ENCODE data around the gene CREB3L2. TPM values are rescaled to one million over a fixed set of nuclear protein-coding genes. Genes with fewer than 3 reads are reported as not detected.

The CREB3L2 gene
- total RNA-seq, 1 experiment from 2014 or later: 18.1 TPM

DNA sequence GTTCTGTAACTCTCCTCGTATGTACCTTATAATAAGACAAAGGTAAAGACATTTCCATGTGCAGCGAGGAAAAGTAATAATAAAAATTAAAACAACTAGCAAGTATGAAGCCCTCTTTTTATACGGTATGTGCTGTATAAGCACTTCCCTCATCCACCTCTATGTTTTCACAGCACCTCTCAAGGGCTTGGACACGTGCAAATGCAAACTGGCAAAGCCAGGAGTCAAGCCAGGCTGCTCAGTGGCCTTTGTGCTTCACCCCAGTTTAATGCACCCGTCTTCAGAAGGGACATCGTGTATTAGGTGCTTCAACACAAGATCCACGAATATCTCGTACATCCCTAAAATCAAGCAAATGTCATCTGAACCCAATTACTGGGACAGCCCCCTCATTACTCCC is 153.8 kb downstream of the CREB3L2 start:
- H3K36me3 ChIP-seq (ENCODE audit: low read depth, low read length): no peaks in the 10 kb centered on the region
- no peak overlapping the region for H3K4me2 ChIP-seq (ENCODE audit: low read length)
- H3K4me1 ChIP-seq (ENCODE audit: insufficient read depth, low read length): no peaks in the 10 kb centered on the region
- H3K9me3 ChIP-seq (ENCODE audit: low read length): no peaks in the 10 kb centered on the region
- no peak overlapping the region for H2AFZ ChIP-seq (ENCODE audit: low read length)
- BruUV-seq (replicated peaks): no TSS peak
- no peak overlapping the region for H3K4me3 ChIP-seq (ENCODE audit: low read length)
- DNase-seq (no peak), ATAC-seq (no peak)
- no peak overlapping the region for H3K27ac ChIP-seq (ENCODE audit: low read length)
- POLR2A ChIA-PET (ENCODE audit: unreplicated experiment): no interaction called here
- CTCF ChIA-PET: no interaction called here
- H3K9me2 ChIP-seq (replicated peaks; ENCODE audit: low read length): no peaks in the 10 kb centered on the region
- TF ChIP-seq, protein P1, sequence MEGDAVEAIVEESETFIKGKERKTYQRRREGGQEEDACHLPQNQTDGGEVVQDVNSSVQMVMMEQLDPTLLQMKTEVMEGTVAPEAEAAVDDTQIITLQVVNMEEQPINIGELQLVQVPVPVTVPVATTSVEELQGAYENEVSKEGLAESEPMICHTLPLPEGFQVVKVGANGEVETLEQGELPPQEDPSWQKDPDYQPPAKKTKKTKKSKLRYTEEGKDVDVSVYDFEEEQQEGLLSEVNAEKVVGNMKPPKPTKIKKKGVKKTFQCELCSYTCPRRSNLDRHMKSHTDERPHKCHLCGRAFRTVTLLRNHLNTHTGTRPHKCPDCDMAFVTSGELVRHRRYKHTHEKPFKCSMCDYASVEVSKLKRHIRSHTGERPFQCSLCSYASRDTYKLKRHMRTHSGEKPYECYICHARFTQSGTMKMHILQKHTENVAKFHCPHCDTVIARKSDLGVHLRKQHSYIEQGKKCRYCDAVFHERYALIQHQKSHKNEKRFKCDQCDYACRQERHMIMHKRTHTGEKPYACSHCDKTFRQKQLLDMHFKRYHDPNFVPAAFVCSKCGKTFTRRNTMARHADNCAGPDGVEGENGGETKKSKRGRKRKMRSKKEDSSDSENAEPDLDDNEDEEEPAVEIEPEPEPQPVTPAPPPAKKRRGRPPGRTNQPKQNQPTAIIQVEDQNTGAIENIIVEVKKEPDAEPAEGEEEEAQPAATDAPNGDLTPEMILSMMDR (conservative IDR thresholded peaks at IDR 0.05; ENCODE audit: low read depth, low read length): no peak
- TF ChIP-seq EZH2 (IDR thresholded peaks at IDR 0.05; ENCODE audit: low read length, unreplicated experiment): no peak
- TF ChIP-seq EZH2phosphoT487 (IDR thresholded peaks at IDR 0.05; ENCODE audit: borderline replicate concordance, low read length): no peak
- H4K20me1 ChIP-seq (ENCODE audit: low read length): no peaks in the 10 kb centered on the region
- H3K9ac ChIP-seq (ENCODE audit: low read length): no peak overlapping the region
- no peaks in the 10 kb centered on the region for H3F3A ChIP-seq (ENCODE audit: low read length, unreplicated experiment)
- H3K27me3 ChIP-seq (ENCODE audit: low read length): peaks cover 56% of the 10 kb centered on the region
- intact Hi-C loops (cut with micrococcal nuclease): no loop called here
- H3K79me2 ChIP-seq (ENCODE audit: low read length): no peaks in the 10 kb centered on the region

DNA sequence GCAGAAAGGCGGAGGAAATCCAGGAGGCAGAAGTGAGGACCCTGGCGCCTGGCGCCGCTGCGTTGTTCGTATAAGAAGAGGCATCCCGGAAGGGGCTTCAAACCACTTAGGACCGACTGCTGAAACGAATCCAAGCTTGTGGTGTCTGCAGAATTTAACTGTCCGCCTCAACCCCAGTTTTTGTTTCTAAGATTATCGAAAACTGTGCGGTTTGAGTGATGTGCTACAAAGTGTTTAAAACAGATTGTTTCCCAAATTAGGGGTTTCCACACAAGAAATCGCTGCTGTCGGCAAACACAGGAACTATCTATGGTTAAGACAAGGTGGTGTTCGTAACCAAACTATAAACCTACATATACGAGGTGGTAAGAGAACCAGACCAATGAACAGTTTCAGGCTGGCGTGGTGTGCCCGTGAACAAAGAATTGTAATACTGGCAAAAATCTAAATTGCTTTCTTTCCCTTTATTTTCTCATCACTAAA is 154.3 kb downstream of the CREB3L2 start:
- Histone ChIP-seq H3F3A (ENCODE audit: low read length, unreplicated experiment) (no peaks in the 10 kb centered on the region), H2AFZ (ENCODE audit: low read length) (no peak overlapping the region), H3K4me2 (ENCODE audit: low read length) (no peak overlapping the region), H3K9ac (ENCODE audit: low read length) (no peak overlapping the region), H3K27ac (ENCODE audit: low read length) (no peak overlapping the region), H3K36me3 (ENCODE audit: low read depth, low read length) (no peaks in the 10 kb centered on the region), H4K20me1 (ENCODE audit: low read length) (no peaks in the 10 kb centered on the region), H3K4me3 (ENCODE audit: low read length) (no peak overlapping the region), H3K27me3 (ENCODE audit: low read length) (peaks cover 59% of the 10 kb centered on the region), H3K4me1 (ENCODE audit: insufficient read depth, low read length) (no peaks in the 10 kb centered on the region), H3K9me2 (replicated peaks; ENCODE audit: low read length) (no peaks in the 10 kb centered on the region), H3K79me2 (ENCODE audit: low read length) (no peaks in the 10 kb centered on the region), H3K9me3 (ENCODE audit: low read length) (no peaks in the 10 kb centered on the region)
- intact Hi-C loops (cut with micrococcal nuclease): no loop called here
- BruUV-seq (replicated peaks): no TSS peak
- ChIA-PET CTCF (no interaction called here), POLR2A (ENCODE audit: unreplicated experiment) (no interaction called here)
- ATAC-seq (no peak), DNase-seq (no peak)
- no peak for TF ChIP-seq EZH2 (IDR thresholded peaks at IDR 0.05; ENCODE audit: low read length, unreplicated experiment)
- no peak for TF ChIP-seq EZH2phosphoT487 (IDR thresholded peaks at IDR 0.05; ENCODE audit: borderline replicate concordance, low read length)
- TF ChIP-seq, protein P1 (conservative IDR thresholded peaks at IDR 0.05; ENCODE audit: low read depth, low read length): no peak

DNA sequence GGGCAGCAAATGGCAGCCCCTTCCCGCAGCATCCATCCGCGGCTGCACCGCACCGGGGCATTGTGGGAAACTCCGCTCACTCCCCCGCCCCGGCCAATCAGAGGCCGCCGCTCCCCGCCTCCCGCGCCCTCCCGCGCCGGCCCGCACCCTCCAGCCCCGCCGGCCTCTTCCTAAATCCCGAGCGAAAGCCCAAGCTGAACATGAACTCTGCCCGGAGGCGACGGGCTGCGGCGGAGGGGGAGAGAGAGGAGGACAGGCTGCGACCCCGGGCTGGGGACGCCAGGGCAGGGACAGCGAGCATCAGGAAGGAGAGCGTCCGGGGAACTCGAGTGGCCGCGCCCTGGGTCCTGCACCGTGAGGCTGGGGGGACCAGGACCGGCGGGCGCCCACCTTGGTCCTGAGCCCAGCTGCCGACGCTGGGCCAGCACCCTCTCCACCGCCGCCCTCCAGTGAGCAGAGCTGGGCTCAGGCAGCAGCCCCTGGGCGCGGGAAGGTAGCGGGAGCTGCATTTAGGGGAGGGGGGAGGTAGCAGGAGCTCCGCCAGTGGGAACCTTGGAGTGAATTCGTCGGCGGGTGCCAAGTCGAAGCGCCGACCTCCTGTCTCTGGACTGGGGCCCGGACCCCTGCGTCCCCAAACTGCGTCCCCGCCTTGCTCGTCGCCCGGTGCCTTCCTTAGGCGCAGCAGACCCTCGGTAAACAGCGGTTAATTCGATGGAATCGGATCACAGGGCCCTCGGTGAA is 154.9 kb downstream of the CREB3L2 start, which contains the start of gene DGKI:
DGKI (minus strand) TSS at position 148 of the 741 bp plus-strand sequence.
- H3K36me3 ChIP-seq (ENCODE audit: low read depth, low read length): no peaks in the 10 kb centered on the region
- intact Hi-C loops (cut with micrococcal nuclease): no loop called here
- H3K4me2 ChIP-seq (ENCODE audit: low read length): peak within 1 kb of the TSS; percentile 41; the same call in 1 of the 2 replicates
- no peak for DNase-seq
- no peak within 1 kb of the TSS for H3K4me3 ChIP-seq (ENCODE audit: low read length)
- no peaks in the 10 kb centered on the region for H3K9me2 ChIP-seq (replicated peaks; ENCODE audit: low read length)
- peak; percentile 14 for ATAC-seq
- H4K20me1 ChIP-seq (ENCODE audit: low read length): no peaks in the 10 kb centered on the region
- no peak within 1 kb of the TSS for H3K9ac ChIP-seq (ENCODE audit: low read length)
- BruUV-seq (replicated peaks): no TSS peak
- POLR2A ChIA-PET (ENCODE audit: unreplicated experiment): no interaction called here
- CTCF ChIA-PET: no interaction called here
- TF ChIP-seq, protein P1 (conservative IDR thresholded peaks at IDR 0.05; ENCODE audit: low read depth, low read length): no peak
- no peak for TF ChIP-seq EZH2 (IDR thresholded peaks at IDR 0.05; ENCODE audit: low read length, unreplicated experiment)
- no peak for TF ChIP-seq EZH2phosphoT487 (IDR thresholded peaks at IDR 0.05; ENCODE audit: borderline replicate concordance, low read length)
- H3K79me2 ChIP-seq (ENCODE audit: low read length): no peaks in the 10 kb centered on the region
- H3F3A ChIP-seq (ENCODE audit: low read length, unreplicated experiment): no peaks in the 10 kb centered on the region
- H3K9me3 ChIP-seq (ENCODE audit: low read length): no peaks in the 10 kb centered on the region
- H3K27me3 ChIP-seq (ENCODE audit: low read length): peaks cover 65% of the 10 kb centered on the region
- no peak within 1 kb of the TSS for H3K27ac ChIP-seq (ENCODE audit: low read length)
- no peak within 1 kb of the TSS for H2AFZ ChIP-seq (ENCODE audit: low read length)
- H3K4me1 ChIP-seq (ENCODE audit: insufficient read depth, low read length): no peaks in the 10 kb centered on the region

Data from PC-3 (cell line).